Measurements from ENCODE around the gene AP1G2.

AP1G2 gene

DNA sequence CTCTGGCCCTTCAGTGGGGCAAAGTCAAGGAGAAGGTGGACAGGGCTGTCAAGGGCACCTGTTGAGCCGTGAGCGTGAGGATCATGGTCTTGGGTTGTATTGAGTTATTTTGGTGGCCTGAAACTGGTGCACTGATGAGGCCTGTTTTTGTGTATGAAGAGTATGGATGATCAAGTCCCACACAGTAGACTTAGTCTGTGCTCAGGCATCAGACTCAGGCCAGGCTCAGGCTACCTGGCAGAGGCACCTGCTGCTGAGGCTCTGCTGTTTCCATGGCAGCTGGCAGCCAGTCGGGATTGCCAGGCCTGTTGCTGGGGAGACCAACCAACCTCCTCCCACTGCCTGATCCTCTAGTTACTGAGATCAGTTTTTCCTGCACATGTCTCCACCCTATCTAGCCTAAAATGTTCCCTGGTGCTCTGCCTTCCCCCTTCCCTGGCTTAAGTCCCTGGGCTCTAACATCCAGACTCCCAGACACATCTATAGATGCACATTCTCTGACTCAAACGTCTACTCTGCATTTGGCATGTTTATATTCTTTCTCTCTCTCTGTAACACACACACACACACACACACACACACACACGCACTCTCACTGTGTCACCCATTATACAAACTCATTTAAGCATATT is 5.9 kb upstream of the AP1G2 start:
- Histone ChIP-seq H3K9me3 (ENCODE audit: insufficient read depth, low read length) (no peaks in the 10 kb centered on the region), H2AFZ (ENCODE audit: low read depth, low read length) (no peak overlapping the region), H3K27ac (ENCODE audit: low read length) (no peak overlapping the region), H3K36me3 (replicated peaks; ENCODE audit: low read depth, low read length) (no peaks in the 10 kb centered on the region), H3K4me1 (ENCODE audit: low read length) (peaks cover 13% of the 10 kb centered on the region), H4K20me1 (ENCODE audit: insufficient read depth, low read length) (no peaks in the 10 kb centered on the region), H3K4me3 (ENCODE audit: low read length) (no peak overlapping the region), H3K27me3 (ENCODE audit: low read depth, low read length) (no peaks in the 10 kb centered on the region), H3K79me2 (ENCODE audit: low read length) (no peaks in the 10 kb centered on the region), H3K4me2 (ENCODE audit: low read length) (no peak overlapping the region), H3K9ac (ENCODE audit: low read length) (no peak overlapping the region)
- TF ChIP-seq EZH2phosphoT487 (IDR thresholded peaks at IDR 0.05; ENCODE audit: low read depth), result no peak
- TF ChIP-seq, protein P1, sequence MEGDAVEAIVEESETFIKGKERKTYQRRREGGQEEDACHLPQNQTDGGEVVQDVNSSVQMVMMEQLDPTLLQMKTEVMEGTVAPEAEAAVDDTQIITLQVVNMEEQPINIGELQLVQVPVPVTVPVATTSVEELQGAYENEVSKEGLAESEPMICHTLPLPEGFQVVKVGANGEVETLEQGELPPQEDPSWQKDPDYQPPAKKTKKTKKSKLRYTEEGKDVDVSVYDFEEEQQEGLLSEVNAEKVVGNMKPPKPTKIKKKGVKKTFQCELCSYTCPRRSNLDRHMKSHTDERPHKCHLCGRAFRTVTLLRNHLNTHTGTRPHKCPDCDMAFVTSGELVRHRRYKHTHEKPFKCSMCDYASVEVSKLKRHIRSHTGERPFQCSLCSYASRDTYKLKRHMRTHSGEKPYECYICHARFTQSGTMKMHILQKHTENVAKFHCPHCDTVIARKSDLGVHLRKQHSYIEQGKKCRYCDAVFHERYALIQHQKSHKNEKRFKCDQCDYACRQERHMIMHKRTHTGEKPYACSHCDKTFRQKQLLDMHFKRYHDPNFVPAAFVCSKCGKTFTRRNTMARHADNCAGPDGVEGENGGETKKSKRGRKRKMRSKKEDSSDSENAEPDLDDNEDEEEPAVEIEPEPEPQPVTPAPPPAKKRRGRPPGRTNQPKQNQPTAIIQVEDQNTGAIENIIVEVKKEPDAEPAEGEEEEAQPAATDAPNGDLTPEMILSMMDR (IDR thresholded peaks at IDR 0.05; ENCODE audit: low read depth, low read length), result no peak

DNA sequence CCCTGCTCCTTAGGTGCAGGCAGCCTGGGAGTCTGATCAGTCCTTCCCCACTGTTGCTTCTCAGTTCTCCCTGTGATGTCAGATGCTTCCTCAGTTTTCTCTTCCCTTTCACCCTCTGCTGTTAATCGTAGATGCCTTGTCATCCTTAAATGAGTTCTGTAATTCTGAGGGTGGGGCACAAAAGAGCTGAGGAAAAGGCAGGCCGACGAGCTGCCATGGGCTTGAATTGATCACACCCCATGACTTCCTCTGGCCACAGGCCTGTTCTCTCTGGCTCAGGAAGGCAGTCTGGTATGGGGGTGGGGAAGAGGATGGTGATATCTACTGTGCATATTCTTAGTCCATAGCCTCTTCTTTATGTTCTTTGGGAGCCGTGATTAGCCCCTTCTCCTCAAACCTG is 5.2 kb upstream of the AP1G2 start:
- peaks cover 16% of the 10 kb centered on the region for H3K4me1 ChIP-seq (ENCODE audit: low read length)
- no peaks in the 10 kb centered on the region for H4K20me1 ChIP-seq (ENCODE audit: insufficient read depth, low read length)
- H2AFZ ChIP-seq (ENCODE audit: low read depth, low read length), result no peak overlapping the region
- H3K9me3 ChIP-seq (ENCODE audit: insufficient read depth, low read length), result no peaks in the 10 kb centered on the region
- H3K9ac ChIP-seq (ENCODE audit: low read length), result no peak overlapping the region
- no peak overlapping the region for H3K4me3 ChIP-seq (ENCODE audit: low read length)
- no peaks in the 10 kb centered on the region for H3K36me3 ChIP-seq (replicated peaks; ENCODE audit: low read depth, low read length)
- no peaks in the 10 kb centered on the region for H3K27me3 ChIP-seq (ENCODE audit: low read depth, low read length)
- H3K4me2 ChIP-seq (ENCODE audit: low read length), result no peak overlapping the region
- no peak for TF ChIP-seq EZH2phosphoT487 (IDR thresholded peaks at IDR 0.05; ENCODE audit: low read depth)
- TF ChIP-seq, protein P1 (IDR thresholded peaks at IDR 0.05; ENCODE audit: low read depth, low read length), result no peak
- no peaks in the 10 kb centered on the region for H3K79me2 ChIP-seq (ENCODE audit: low read length)
- H3K27ac ChIP-seq (ENCODE audit: low read length), result no peak overlapping the region

DNA sequence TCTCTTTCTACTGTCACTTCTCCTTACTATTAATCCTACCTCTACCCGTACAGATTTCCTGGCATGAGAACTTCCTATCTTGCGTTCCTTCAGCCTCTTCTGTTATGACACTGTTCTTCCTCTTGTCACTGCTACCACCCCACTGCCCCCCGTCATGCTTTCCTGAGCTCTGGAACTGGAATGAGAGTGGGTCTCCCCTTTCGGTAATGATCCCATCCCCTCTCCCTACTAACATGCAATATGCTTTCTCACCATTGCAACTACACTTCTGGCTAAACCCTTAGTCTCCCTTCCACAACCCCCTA is 4.9 kb upstream of the AP1G2 start:
- H3K9me3 ChIP-seq (ENCODE audit: insufficient read depth, low read length), result no peaks in the 10 kb centered on the region
- H3K79me2 ChIP-seq (ENCODE audit: low read length), result no peaks in the 10 kb centered on the region
- TF ChIP-seq, protein P1 (IDR thresholded peaks at IDR 0.05; ENCODE audit: low read depth, low read length), result no peak
- TF ChIP-seq EZH2phosphoT487 (IDR thresholded peaks at IDR 0.05; ENCODE audit: low read depth), result no peak
- H4K20me1 ChIP-seq (ENCODE audit: insufficient read depth, low read length), result no peaks in the 10 kb centered on the region
- no peaks in the 10 kb centered on the region for H3K36me3 ChIP-seq (replicated peaks; ENCODE audit: low read depth, low read length)
- peaks cover 12% of the 10 kb centered on the region for H3K4me1 ChIP-seq (ENCODE audit: low read length)
- H3K4me3 ChIP-seq (ENCODE audit: low read length), result no peak overlapping the region
- no peak overlapping the region for H3K9ac ChIP-seq (ENCODE audit: low read length)
- H2AFZ ChIP-seq (ENCODE audit: low read depth, low read length), result no peak overlapping the region
- no peak overlapping the region for H3K4me2 ChIP-seq (ENCODE audit: low read length)
- no peak overlapping the region for H3K27ac ChIP-seq (ENCODE audit: low read length)
- no peaks in the 10 kb centered on the region for H3K27me3 ChIP-seq (ENCODE audit: low read depth, low read length)

DNA sequence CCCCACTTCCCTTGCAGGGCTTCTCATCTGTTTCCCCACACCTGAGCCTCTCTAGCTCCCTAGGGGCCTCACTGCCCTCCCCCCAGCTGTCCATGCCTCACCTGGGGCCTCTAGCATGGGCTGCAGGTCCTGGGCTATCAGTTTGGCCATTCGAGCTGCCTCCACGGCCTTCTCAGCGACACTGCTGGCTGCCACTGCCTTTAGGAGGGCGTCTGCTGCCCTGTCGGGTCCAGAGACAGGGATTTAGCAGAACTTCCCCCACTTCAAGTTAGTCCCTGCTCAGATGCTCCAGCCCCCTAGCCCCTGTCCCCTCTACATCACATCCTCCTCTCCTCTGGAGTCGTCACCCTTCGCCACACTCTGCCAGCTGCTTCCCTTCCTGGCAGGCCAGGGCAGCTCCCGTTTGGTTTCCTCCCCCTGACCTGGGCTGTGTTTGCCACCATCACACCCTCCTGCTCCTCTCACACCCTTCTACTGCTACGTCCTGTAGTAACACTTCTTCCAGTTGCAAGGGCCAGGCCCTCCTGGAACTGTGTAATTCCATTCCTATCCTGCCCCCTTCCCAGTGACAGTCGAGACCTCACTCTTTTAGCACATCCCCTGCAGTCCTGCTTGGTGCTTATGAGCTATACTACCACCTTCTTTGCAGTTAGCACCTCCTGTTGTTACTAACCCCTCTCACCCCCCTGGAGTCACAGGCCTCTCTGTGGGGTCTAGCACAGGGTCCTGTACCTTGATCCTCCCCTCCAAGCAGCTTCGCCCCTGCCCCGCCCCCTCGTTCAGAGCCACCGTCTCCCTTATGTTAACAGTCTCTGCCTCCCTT is 4.3 kb upstream of the AP1G2 start:
- no peaks in the 10 kb centered on the region for H4K20me1 ChIP-seq (ENCODE audit: insufficient read depth, low read length)
- H3K27me3 ChIP-seq (ENCODE audit: low read depth, low read length), result no peaks in the 10 kb centered on the region
- no peak overlapping the region for H2AFZ ChIP-seq (ENCODE audit: low read depth, low read length)
- no peak overlapping the region for H3K9ac ChIP-seq (ENCODE audit: low read length)
- H3K4me1 ChIP-seq (ENCODE audit: low read length), result peaks cover 11% of the 10 kb centered on the region
- peaks cover 4% of the 10 kb centered on the region for H3K79me2 ChIP-seq (ENCODE audit: low read length)
- H3K4me3 ChIP-seq (ENCODE audit: low read length), result no peak overlapping the region
- H3K4me2 ChIP-seq (ENCODE audit: low read length), result no peak overlapping the region
- TF ChIP-seq, protein P1 (IDR thresholded peaks at IDR 0.05; ENCODE audit: low read depth, low read length), result no peak
- TF ChIP-seq EZH2phosphoT487 (IDR thresholded peaks at IDR 0.05; ENCODE audit: low read depth), result no peak
- no peaks in the 10 kb centered on the region for H3K36me3 ChIP-seq (replicated peaks; ENCODE audit: low read depth, low read length)
- H3K9me3 ChIP-seq (ENCODE audit: insufficient read depth, low read length), result no peaks in the 10 kb centered on the region
- H3K27ac ChIP-seq (ENCODE audit: low read length), result no peak overlapping the region
